Panc1 (cell line): Measurements from ENCODE around the gene OR2T3.
"Not testable (repeated sequence)": the region's sequence is repeated elsewhere in the genome, so short reads cannot be mapped to it uniquely, and the experiment has no call there.

Experiments
- CTCF ChIP-seq: fragments of 450-650 bp; IDR thresholded peaks from 2 replicates; pipeline ENCODE4 v1.5.1; 2017; ENCODE audit warnings: mild to moderate bottlenecking
- TF ChIP-seq, protein P1 (sequence below), 2 experiments: IDR thresholded peaks; 2 replicates each; pipeline ENCODE4 v1.6.1; 2011 to 2012; ENCODE audit warnings: low read depth in 2 of 2, control low read depth in 1 of 2, low read length in 1 of 2, mild to moderate bottlenecking in 1 of 2, moderate library complexity in 1 of 2; ENCODE audit not compliant: insufficient read depth in 1 of 2

- TF ChIP-seq CTCF, result not testable (repeated sequence)
- TF ChIP-seq, protein P1, sequence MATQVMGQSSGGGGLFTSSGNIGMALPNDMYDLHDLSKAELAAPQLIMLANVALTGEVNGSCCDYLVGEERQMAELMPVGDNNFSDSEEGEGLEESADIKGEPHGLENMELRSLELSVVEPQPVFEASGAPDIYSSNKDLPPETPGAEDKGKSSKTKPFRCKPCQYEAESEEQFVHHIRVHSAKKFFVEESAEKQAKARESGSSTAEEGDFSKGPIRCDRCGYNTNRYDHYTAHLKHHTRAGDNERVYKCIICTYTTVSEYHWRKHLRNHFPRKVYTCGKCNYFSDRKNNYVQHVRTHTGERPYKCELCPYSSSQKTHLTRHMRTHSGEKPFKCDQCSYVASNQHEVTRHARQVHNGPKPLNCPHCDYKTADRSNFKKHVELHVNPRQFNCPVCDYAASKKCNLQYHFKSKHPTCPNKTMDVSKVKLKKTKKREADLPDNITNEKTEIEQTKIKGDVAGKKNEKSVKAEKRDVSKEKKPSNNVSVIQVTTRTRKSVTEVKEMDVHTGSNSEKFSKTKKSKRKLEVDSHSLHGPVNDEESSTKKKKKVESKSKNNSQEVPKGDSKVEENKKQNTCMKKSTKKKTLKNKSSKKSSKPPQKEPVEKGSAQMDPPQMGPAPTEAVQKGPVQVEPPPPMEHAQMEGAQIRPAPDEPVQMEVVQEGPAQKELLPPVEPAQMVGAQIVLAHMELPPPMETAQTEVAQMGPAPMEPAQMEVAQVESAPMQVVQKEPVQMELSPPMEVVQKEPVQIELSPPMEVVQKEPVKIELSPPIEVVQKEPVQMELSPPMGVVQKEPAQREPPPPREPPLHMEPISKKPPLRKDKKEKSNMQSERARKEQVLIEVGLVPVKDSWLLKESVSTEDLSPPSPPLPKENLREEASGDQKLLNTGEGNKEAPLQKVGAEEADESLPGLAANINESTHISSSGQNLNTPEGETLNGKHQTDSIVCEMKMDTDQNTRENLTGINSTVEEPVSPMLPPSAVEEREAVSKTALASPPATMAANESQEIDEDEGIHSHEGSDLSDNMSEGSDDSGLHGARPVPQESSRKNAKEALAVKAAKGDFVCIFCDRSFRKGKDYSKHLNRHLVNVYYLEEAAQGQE (IDR thresholded peaks at IDR 0.05; ENCODE audit: insufficient read depth in 1 of 2, low read depth in 2 of 2, low read length in 1 of 2), result not testable (repeated sequence)
These were observed 28.5 kb upstream of the OR2T3 start for GRCh38 chr1:248444603-248445002.
